Measurements from ENCODE around the gene TNPO3. TPM values are rescaled to one million over a fixed set of nuclear protein-coding genes. Genes with fewer than 3 reads are reported as not detected.

The TNPO3 gene
- total RNA-seq, 4 donors from 2014 or later = 34.2 to 38.6 (median 38.5) TPM

GRCh38 chr7:128909625-128910568, 145.0 kb downstream of the TNPO3 start:
- no peak for TF ChIP-seq CTCF (IDR thresholded peaks at IDR 0.05; ENCODE audit: low read depth)

GRCh38 chr7:128908750-128909624, 145.9 kb downstream of the TNPO3 start:
- no peak for TF ChIP-seq CTCF (IDR thresholded peaks at IDR 0.05; ENCODE audit: low read depth)

GRCh38 chr7:128906766-128907559, 147.9 kb downstream of the TNPO3 start:
- TF ChIP-seq CTCF (IDR thresholded peaks at IDR 0.05; ENCODE audit: low read depth) = no peak

GRCh38 chr7:128906001-128906765, 148.7 kb downstream of the TNPO3 start:
- TF ChIP-seq CTCF (IDR thresholded peaks at IDR 0.05; ENCODE audit: low read depth) = no peak

DNA sequence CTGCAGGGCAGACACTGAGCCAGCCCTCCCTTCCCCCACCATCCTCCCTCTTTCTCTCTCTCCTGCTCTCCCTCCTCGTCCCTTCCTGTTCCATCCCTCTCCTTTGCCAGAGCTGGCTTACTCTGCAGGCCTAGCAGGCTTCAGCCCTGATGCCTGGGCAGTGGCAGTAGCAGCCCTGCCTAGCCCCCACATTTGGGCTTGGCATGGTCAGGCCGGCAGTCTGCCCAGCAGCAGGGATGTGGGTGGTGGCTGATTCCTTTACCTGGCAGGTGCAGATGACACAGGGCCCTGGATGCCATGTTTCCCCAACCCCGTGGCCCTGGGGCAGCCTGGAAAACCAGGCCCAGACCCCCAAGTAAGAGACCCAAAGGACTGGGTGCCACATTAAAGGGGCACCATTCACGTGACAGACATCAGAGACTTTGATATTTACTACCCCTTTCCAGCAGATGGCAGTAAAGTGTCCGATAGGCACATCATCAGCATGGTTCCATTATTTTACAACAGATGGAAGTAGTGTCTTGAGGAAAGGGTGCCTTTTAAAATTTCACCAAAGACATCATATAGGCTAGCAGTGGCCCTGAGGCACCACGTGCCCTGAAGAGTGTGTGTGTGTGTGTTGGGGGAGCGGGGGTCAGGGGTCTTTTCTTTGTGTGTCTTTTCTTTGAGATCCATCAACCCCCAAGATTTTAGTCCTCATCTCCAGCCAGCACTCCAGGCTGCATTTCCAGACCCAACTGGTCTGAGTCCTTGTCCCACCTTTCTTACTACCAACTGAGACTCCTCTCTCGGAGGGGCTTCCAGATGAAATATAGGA, 150.3 kb downstream of the TNPO3 start:
- TF ChIP-seq CTCF (IDR thresholded peaks at IDR 0.05; ENCODE audit: low read depth) = no peak

Small RNAs within 50 kb of the gene (small RNA-seq; reads per million reads assigned to genes)
- not detected for gene RN7SL306P

Other genes with a start within 250 kb of the TNPO3 start
- 10 to 100 TPM in 1 of 4 donors, 1 to 10 TPM in 3; 3.3 to 10.3 (median 4.8) TPM for gene FLNC, start 224.7 kb downstream of the TNPO3 start, total RNA-seq
- 100 to 1,000 TPM in 3 of 4 donors, 10 to 100 TPM in 1; 72.3 to 240 (median 123) TPM for gene ATP6V1F, start 192.3 kb downstream of the TNPO3 start, total RNA-seq
- 1 to 10 TPM in 2 of 4 donors, under 1 TPM in 2; 0.16 to 2.3 (median 1.1) TPM for gene KCP, start 144.4 kb downstream of the TNPO3 start, total RNA-seq
- gene IRF5, start 117.2 kb downstream of the TNPO3 start, total RNA-seq = 10 to 100 TPM; 12.7 to 32.6 (median 18.9) TPM
- gene TSPAN33, start 89.6 kb upstream of the TNPO3 start, total RNA-seq = 10 to 100 TPM in 1 of 4 donors, 1 to 10 TPM in 3; 2.4 to 12.1 (median 6.0) TPM
- gene SMO, start 133.5 kb upstream of the TNPO3 start, total RNA-seq = 1 to 10 TPM; 1.7 to 5.9 (median 4.8) TPM
- gene AHCYL2, start 169.9 kb upstream of the TNPO3 start, total RNA-seq = 10 to 100 TPM; 14.7 to 22.6 (median 16.9) TPM

Data from subcutaneous adipose tissue (tissue), 4 donors.